Hepatocyte (in vitro differentiated cells): ENCODE results near the gene DUOXA1.

ENCODE experiments used
- EZH2 ChIP-seq: fragments of 200-600 bp; sonication (generic); IDR thresholded peaks from 2 replicates; pipeline ENCODE4 v1.6.1; 2016; ENCODE audit warnings: antibody characterized with exemption, mild to moderate bottlenecking, borderline replicate concordance
- EZH2phosphoT487 ChIP-seq: fragments of 200-600 bp; sonication (generic); IDR thresholded peaks from one replicate; pipeline ENCODE4 v1.6.1; 2018; ENCODE audit warnings: antibody characterized with exemption, mild to moderate bottlenecking, low read depth, moderate library complexity; ENCODE audit not compliant: unreplicated experiment, severe bottlenecking
- TF ChIP-seq, protein P1 (sequence below): fragments of 200-600 bp; sonication (generic); IDR thresholded peaks from 2 replicates; pipeline ENCODE4 v1.5.1; 2016; ENCODE audit warnings: antibody characterized with exemption, mild to moderate bottlenecking; ENCODE audit not compliant: poor library complexity

- TF ChIP-seq, protein P1, sequence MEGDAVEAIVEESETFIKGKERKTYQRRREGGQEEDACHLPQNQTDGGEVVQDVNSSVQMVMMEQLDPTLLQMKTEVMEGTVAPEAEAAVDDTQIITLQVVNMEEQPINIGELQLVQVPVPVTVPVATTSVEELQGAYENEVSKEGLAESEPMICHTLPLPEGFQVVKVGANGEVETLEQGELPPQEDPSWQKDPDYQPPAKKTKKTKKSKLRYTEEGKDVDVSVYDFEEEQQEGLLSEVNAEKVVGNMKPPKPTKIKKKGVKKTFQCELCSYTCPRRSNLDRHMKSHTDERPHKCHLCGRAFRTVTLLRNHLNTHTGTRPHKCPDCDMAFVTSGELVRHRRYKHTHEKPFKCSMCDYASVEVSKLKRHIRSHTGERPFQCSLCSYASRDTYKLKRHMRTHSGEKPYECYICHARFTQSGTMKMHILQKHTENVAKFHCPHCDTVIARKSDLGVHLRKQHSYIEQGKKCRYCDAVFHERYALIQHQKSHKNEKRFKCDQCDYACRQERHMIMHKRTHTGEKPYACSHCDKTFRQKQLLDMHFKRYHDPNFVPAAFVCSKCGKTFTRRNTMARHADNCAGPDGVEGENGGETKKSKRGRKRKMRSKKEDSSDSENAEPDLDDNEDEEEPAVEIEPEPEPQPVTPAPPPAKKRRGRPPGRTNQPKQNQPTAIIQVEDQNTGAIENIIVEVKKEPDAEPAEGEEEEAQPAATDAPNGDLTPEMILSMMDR: no peak
- no peak for TF ChIP-seq EZH2
- no peak for TF ChIP-seq EZH2phosphoT487
Observed at GRCh38 chr15:45121020-45121419, 8.7 kb downstream of the DUOXA1 start.
